Ishikawa (cell line): ENCODE measurements around the gene SLC36A1.

Source experiments
- CEBPB ChIP-seq: IDR thresholded peaks from 2 replicates; pipeline ENCODE4 v1.6.1; 2012
- CREB1 ChIP-seq: IDR thresholded peaks from 2 replicates; pipeline ENCODE4 v1.6.1; 2012; ENCODE audit warnings: low read depth
- EGR1 ChIP-seq: IDR thresholded peaks from 2 replicates; pipeline ENCODE4 v1.6.1; 2012
- EP300 ChIP-seq: IDR thresholded peaks from 2 replicates; pipeline ENCODE4 v1.6.1; 2012; ENCODE audit warnings: borderline replicate concordance
- FOXM1 ChIP-seq: IDR thresholded peaks from 2 replicates; pipeline ENCODE4 v1.6.1; 2012; ENCODE audit warnings: low read depth, borderline replicate concordance
- NFIC ChIP-seq: IDR thresholded peaks from 2 replicates; pipeline ENCODE4 v1.6.1; 2012
- RAD21 ChIP-seq: IDR thresholded peaks from 2 replicates; pipeline ENCODE4 v1.6.1; 2012; ENCODE audit warnings: low read depth
- TAF1 ChIP-seq: IDR thresholded peaks from 2 replicates; pipeline ENCODE4 v1.6.1; 2012; ENCODE audit warnings: low read depth, mild to moderate bottlenecking
- TCF12 ChIP-seq: IDR thresholded peaks from 2 replicates; pipeline ENCODE4 v1.6.1; 2012; ENCODE audit warnings: low read depth
- TEAD4 ChIP-seq: IDR thresholded peaks from 2 replicates; pipeline ENCODE4 v1.6.1; 2012
- YY1 ChIP-seq: IDR thresholded peaks from 2 replicates; pipeline ENCODE4 v1.6.1; 2012; ENCODE audit warnings: low read depth
- ZBTB7A ChIP-seq: IDR thresholded peaks from 2 replicates; pipeline ENCODE4 v1.6.1; 2012; ENCODE audit warnings: low read depth
- TF ChIP-seq, protein P1 (sequence below): IDR thresholded peaks from 2 replicates; pipeline ENCODE4 v1.6.1; 2012
- TF ChIP-seq, protein P2 (sequence below): IDR thresholded peaks from 2 replicates; pipeline ENCODE4 v1.6.1; 2012; ENCODE audit warnings: low read depth, mild to moderate bottlenecking
- TF ChIP-seq, protein P3 (sequence below): IDR thresholded peaks from 2 replicates; pipeline ENCODE4 v1.6.1; 2012

SLC36A1 gene

DNA sequence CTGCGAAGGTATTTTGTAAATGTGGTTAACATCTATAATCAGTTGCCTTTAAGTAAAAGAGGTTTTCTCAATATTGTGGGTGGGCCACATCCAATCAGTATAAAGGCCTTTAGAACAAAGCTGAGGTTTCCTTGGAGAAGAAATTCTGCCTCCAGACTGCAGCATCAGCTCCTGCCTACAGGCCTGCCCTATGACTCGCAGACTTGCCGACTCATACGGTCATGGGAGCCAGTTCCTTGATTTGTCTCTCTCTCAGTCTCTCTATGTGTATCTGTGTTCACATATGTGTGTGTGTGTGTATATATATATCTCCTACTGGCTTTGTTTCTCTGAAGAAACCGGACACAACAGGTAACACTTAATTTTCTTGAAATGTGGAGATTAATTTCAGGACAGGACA is 45.3 kb downstream of the SLC36A1 start:
- no peak for TF ChIP-seq EP300
- TF ChIP-seq CEBPB = no peak
- TF ChIP-seq TCF12 = no peak
- TF ChIP-seq, protein P1, sequence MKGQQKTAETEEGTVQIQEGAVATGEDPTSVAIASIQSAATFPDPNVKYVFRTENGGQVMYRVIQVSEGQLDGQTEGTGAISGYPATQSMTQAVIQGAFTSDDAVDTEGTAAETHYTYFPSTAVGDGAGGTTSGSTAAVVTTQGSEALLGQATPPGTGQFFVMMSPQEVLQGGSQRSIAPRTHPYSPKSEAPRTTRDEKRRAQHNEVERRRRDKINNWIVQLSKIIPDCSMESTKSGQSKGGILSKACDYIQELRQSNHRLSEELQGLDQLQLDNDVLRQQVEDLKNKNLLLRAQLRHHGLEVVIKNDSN = no peak
- TF ChIP-seq FOXM1 = no peak

DNA sequence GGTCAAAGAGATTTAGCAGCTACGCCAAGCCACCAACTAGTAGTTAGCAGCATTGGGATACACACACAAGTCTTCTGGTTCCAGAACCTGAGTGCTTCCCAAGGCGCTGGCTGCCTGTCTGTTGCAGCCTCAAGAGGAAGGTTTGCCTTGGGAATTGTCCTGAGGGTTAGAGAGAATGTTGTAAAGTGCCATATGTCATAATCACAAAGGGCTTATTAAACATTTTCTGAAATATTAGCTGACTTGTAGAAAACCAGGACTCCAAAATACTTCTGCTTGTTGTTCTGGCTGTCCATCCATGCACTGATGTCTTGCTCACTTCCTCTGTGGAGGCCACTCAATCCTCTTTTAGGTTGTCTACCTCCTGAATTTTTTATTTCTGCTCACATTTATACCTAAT is 46.3 kb downstream of the SLC36A1 start:
- TF ChIP-seq CEBPB (no peak), YY1 (no peak), FOXM1 (no peak), ZBTB7A (no peak), NFIC (no peak), EGR1 (no peak), EP300 (no peak), TEAD4 (no peak), RAD21 (no peak), TCF12 (no peak), TAF1 (no peak)
- TF ChIP-seq, protein P2, sequence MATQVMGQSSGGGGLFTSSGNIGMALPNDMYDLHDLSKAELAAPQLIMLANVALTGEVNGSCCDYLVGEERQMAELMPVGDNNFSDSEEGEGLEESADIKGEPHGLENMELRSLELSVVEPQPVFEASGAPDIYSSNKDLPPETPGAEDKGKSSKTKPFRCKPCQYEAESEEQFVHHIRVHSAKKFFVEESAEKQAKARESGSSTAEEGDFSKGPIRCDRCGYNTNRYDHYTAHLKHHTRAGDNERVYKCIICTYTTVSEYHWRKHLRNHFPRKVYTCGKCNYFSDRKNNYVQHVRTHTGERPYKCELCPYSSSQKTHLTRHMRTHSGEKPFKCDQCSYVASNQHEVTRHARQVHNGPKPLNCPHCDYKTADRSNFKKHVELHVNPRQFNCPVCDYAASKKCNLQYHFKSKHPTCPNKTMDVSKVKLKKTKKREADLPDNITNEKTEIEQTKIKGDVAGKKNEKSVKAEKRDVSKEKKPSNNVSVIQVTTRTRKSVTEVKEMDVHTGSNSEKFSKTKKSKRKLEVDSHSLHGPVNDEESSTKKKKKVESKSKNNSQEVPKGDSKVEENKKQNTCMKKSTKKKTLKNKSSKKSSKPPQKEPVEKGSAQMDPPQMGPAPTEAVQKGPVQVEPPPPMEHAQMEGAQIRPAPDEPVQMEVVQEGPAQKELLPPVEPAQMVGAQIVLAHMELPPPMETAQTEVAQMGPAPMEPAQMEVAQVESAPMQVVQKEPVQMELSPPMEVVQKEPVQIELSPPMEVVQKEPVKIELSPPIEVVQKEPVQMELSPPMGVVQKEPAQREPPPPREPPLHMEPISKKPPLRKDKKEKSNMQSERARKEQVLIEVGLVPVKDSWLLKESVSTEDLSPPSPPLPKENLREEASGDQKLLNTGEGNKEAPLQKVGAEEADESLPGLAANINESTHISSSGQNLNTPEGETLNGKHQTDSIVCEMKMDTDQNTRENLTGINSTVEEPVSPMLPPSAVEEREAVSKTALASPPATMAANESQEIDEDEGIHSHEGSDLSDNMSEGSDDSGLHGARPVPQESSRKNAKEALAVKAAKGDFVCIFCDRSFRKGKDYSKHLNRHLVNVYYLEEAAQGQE = no peak
- TF ChIP-seq, protein P3, sequence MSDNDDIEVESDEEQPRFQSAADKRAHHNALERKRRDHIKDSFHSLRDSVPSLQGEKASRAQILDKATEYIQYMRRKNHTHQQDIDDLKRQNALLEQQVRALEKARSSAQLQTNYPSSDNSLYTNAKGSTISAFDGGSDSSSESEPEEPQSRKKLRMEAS = no peak
- TF ChIP-seq, protein P1 = no peak

DNA sequence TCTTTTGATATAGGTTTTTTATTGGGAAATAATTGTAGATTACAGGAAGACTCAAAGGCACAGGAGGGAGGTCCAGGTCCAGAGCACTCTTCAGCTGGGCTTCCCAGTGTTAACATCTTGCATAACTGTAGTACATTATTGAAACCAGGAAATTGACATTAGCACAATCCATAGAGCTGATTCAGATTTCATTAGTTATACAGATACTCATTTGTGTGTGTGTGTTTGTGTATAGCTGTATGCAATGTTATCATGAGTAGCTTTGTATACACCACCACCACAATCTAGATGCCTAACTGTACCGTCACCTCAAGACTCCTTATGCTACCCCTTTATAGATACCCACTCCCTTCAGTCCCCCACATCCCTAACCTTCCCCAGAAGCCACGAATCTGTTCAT is 47.9 kb downstream of the SLC36A1 start:
- TF ChIP-seq ZBTB7A = no peak
- TF ChIP-seq, protein P3 = no peak
- TF ChIP-seq TAF1 = no peak
- no peak for TF ChIP-seq TEAD4
- TF ChIP-seq TCF12 = no peak
- TF ChIP-seq FOXM1 = no peak
- TF ChIP-seq RAD21 = no peak
- TF ChIP-seq CEBPB = no peak
- TF ChIP-seq NFIC = no peak
- TF ChIP-seq YY1 = no peak
- TF ChIP-seq EGR1 = no peak
- TF ChIP-seq, protein P1 = no peak
- no peak for TF ChIP-seq EP300
- no peak for TF ChIP-seq CREB1
- TF ChIP-seq, protein P2 = no peak

DNA sequence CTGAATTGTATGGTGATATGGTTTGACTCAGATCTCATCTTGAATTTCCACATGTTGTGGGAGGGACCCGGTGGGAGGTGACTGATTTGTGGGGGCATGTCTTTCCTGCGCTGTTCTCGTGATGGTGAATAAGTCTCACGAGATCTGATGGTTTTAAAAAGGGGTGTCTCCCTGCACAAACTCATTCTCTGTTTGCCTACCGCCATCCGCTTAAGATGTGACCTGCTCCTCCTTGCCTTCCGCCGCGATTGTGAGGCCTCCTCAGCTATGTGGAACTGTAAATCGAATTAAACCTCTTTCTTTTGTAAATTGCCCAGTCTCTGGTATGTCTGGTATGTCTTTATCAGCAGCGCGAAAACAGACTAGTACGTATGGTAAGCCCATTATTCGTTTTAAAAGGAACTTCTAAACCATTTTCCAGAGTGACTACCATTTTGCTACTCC is 48.7 kb downstream of the SLC36A1 start:
- TF ChIP-seq RAD21 = no peak
- no peak for TF ChIP-seq CREB1
- no peak for TF ChIP-seq NFIC
- TF ChIP-seq, protein P2 = no peak
- TF ChIP-seq EP300 = no peak
- no peak for TF ChIP-seq ZBTB7A
- no peak for TF ChIP-seq TCF12
- no peak for TF ChIP-seq EGR1
- TF ChIP-seq CEBPB = no peak
- TF ChIP-seq, protein P1 = no peak
- TF ChIP-seq, protein P3 = no peak
- TF ChIP-seq TAF1 = no peak
- TF ChIP-seq YY1 = no peak
- TF ChIP-seq TEAD4 = no peak
- TF ChIP-seq FOXM1 = no peak
